ENCODE results near the gene FBXO31.
"Not testable (repeated sequence)": the region's sequence is repeated elsewhere in the genome, so short reads cannot be mapped to it uniquely, and the experiment has no call there.

Gene FBXO31

DNA sequence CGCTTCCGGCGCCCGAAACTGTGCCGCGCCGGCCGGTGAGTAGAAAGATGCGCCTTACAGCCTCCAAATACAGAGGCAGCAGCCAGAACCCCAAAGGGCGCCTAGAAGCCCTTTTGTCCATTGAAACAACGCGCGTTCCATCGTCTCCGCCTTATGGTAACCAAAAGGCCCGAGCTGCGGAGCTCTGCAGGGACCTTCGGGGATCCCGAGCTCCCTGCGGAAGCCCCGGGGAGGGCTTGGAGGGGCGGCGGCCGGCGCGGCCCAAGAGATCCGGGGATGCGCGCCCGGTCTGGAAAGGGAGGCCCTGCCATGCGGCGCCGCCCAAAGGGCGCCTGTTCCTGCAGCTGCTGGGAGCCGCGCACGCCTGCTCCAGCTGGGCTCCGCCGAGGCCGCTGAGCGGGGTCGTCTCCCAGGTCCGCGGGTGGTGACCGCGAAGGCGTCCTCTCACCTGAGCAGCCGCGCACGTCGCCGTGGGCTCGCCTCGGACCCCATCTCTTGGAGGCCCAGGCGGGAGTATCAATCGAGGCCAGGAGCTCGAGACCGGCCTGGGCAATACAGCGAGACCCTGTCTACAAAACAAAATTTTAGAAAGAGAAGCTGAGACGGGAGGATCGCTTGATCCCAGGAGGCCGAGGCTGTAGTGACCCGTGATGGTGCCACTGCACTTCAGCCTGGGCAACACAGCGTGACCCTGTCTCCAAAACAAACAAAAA lies 742 bp upstream of the FBXO31 start:
- no peak for DNase-seq

DNA sequence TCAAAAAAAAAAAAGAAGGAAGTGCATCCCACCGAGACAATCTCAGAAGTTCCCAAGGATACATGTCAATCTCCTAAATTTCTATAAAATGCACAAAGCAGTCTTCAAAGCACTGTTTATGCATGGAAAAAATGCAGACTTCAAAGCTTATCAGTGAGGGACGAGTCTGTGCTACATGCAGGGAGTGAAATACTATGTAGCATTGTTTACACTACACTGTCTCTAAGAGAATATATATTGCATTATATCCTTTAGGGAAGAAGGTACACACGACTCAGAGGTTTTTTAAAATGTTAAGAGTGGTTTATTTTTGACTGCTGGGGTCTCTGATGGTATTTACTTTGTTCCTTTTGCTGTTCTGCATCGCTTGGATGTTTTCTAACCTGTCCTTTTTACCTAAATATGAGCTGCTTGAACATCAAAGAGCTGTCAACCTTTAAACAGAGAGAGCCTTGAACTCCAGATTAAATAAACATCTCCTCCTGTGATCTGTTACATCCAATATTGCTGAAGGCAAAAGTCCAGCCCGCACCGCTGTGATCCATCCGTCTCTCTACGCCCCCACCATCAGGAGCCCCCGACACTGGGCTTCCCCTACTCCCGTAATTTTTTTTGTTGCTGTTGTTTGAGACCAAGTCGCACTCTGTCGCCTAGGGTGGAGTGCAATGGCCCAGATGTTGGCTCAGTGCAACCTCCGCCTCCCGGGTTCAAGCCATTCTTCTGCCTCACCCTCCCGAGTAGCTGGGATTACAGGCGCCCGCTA lies 1.4 kb downstream of the FBXO31 start:
- no peak for DNase-seq

DNA sequence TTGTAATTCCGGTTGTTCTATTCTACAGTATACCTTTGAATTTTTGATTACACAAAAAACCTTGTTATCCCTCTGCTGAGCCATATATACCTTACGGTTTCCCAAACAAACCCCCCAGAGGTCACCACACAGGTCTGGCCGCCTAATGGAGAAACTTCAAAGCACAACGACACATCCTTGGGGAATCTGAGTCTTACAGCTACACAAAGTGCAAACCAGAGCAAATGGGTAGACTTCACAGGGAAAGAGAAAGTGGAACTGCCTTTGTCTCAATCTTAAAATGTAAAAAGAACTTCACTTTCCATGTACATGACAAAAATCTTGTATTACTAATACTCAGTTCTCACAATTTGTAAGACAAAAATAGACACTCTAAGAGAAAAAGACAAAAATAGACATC lies 2.7 kb downstream of the FBXO31 start:
- no peak for DNase-seq

DNA sequence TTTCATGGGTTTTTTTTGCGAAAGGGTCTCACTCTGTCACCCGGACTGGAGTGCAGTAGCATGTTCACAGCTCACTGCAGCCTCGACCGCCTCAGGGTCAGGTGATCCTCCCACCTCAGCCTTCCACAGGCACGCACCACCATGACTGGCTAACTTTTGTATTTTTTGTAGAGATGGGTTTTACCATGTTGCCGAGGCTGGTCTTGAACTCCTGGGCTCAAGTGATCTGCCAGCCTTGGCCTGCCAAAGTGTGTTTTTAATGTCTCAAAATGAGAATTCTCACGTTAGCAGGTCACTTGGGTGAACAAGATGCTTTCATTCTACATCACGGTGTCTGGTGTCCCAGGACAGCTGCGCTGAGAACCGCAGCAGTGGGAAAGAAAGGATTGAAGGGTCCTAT lies 3.2 kb downstream of the FBXO31 start:
- no peak for DNase-seq

DNA sequence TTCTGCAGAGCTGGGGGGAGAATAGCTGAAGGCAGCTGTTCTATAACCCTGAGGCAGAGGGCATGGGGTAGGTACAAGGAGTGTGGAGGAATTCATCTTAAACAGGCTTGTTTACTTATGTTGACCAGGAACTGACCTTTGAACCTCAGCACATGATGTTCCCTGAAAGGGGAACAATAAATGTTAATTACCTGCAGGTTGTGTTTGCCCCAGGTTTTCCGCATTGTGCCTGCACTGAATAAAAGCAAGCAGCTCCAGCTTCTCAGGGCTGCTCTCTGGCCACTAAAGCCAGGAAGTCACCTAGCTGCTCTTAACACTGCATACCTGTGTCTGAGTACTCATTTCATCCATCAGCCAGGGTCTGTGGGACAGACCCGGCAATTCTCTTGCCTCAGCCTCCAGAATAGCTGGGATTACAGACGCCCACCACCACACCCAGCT lies 4.2 kb downstream of the FBXO31 start:
- not testable (repeated sequence) for DNase-seq

DNA sequence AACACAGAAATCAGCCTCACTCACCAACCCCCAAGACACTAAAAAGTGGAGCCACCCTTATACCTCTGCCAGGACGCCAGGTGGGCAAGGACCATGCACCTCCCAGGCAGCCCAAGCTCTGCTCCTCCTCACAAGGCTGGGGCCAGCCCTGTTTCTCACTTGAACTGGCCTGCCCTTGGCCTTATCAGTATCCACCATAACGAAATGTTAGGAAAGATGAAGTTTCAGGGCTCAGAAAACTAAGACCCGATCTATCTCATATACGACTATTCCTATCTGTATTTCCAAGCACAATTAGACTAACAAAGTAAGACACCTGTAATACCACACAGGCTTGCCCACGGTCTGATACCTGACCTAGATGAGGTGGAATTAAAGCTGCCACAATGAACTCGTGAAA lies 6.9 kb downstream of the FBXO31 start:
- DNase-seq = no peak

DNA sequence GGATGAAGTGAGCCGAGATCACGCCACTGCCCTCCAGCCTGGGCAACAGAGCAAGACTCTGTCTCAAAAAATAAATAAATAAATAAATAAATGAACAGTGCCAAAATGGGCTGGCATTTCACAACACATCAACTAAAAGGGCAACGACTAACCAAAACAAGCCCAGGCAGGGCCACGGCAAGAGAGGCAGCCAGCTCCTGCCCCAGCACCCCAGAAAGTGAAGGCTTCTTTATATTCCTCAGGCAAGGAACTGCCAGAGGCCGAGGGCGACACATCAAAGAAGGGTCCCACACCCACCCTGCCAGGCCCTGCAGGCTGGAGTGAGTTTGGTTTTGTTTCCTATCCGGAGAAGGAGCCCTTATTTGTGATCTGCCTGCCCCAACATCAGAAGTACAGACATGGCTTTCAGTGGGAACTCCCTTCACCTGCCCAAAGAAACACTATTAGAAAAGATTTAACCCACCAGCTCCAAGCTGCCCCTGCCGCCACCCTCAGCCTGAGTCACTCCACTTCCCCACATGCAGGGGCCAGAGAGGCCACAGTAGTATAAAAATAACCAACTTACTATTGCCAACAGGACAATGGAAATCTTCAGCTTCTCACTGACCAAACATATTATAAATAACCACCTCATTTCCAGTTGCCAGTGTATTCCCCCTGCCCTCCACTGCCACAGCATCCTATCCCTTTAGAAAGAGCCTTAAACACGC lies 8.0 kb downstream of the FBXO31 start:
- no peak for DNase-seq

DNA sequence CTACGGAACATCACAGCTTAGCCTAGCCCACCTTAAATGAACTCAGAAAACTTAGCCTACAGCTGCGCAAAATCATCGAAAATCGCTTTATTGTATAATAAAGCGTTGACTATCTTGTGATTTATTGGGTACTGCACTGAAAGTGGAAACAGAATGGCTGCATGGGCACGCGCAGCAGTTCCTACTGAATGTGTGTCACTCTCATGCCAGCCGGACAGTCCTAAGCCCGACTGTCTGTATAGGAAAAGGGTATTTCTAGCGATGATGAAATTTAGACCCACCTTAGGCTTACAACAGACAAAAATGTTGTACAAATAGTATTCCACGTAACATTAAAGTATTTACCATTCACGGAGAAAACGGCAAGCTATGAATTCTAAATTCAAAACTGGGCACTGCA lies 9.3 kb downstream of the FBXO31 start:
- no peak for DNase-seq

DNA sequence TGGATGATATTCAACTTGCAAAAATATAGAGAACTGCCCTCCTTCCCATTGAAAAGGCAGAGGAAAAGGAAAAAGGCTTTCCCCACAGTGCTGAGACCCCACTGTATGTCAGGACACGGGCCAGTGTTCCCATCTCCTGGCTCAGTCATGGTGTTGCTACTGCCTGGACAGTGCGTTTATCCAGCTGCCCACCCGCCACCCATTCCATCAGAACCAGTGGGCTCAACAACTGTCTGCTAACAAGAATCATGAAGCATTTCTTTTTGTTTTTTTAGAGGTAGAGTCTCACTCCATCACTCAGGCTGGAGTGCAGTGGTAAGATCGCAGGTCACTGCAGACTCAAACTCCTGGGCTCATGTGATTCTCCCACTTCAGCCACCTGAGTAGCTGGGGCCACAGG lies 11.3 kb downstream of the FBXO31 start:
- DNase-seq = no peak

DNA sequence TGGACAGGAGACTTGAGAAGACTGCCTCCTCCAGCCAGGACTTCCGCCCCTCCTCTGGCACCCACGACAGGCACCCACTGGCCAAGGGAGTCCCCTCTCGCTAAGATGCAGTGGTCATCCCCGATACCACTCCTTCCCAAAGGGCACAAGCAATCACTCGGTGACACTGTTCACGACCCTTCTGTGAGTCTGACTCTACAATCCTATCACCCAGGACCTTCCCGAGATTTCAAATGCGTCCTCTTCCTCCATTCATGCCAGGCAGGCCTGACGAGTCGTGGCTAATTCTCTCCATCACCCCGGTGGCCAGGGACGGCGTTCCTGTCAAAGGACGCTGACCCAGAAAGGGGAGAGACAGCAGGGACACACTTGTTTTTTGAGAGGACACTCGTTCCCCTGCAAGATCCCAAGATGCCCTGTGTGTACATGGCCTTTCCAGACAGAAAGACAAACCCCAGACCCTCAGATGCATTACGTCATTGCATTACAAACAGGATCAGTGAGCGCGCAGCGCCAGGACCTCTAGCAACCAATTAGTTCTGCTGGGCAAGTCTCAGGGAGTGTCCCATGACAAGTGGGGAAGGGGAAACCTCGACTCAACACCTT lies 12.2 kb downstream of the FBXO31 start:
- no peak for DNase-seq

DNA sequence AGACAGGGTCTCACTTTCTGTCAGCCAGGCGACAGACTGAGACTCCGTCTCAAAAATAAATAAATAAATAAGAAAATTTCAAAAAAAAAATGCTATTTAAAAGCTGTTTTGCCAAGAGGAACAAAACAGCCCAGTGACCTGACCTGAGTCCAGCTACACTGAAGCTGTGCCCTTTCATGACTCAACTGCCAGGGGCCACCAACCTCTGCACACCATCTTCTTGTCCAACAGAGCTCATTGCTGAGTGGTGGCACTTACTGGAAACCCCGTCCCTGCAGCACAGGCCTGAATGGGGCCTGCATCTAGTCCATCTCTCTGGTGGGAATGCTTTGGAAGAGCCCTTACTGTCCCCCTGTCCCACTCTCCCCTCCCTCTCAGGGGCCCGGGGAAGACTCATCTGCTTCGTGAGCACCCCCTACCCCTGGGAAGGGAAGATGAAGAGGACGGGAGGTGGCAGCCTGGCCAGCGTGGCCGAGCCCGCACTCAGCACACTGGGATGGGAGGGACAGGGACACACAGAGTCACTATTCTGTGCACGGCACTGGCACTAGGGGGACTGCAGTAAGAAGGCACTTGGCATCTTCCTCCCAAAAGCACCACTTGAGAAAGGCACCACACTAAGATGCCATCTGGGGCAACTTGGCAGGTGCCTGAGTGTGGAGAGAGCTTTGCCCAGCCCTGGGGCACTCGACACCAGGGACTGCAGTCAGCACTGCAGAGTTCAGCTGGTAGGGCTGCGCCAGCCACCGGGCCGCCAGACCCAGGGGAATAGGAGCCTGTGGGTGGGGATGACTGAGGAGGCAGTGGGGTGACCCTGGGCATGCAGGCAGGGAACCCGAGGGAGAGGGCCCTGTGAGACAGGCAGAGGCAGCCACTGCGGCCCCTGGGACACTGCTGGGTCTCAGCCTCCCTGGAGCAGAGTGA lies 13.5 kb downstream of the FBXO31 start:
- DNase-seq = no peak

DNA sequence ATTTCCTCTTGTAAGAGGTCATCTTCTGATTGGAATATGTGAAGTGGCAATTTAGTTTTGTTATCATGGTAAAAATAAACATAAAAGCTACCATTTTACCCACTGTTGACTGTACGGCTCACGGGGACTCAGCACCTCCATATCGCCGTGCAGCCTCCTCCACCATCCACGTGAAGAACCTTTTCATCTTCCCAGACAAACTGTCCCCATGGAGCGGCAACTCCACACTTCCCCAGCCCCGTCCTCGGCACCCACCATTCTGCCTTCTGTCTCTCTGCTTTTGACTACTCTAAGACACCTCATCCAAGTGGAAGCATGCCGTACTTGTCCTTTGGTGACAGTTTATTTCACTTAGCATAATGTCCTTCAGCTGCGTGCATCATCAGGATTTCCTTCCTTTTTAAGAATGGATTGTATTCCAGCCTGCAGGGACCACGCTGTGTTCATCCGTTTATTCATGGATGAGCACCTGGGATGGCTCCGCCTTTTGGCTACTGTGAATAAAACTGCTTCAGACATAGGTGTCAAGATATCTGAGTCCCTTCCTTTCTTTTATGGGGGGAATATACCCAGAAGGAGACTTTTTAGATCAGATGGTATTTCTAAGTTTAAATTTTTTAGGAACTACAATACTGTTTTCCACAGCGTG lies 14.3 kb downstream of the FBXO31 start:
- no peak for DNase-seq

DNA sequence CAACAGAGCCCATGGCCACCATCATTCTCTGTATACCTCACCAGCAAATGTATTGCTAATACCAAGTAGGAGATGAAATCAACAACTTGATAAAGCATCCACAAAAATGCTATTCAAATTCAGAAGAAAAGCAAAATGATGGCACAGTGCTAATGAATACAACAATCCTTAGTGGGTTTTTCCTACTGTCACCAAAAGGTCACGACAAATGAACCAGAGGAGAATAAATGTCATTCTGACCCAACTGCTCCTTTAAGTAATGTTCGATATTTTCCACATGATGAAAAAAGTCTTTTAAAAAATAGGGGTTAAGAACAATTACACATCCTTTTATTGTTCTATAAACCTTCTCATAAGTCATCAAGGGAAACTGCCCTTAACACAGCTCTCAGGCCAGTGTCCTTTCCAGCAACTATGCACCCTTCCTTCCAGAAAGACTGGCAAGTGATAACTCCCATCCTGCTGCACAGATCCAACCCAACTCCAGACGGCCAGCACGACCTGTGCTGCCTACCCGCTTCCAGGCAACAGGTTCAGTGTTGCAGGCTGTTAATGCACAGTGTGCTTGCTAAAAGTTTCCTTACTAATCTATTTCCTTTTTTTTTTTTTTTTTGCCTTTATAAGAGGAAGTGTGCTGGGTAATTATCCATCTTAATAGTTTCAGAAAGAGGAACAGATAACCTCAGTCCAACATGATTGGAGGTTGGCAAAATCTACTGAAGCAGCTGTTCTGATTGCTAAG lies 15.4 kb downstream of the FBXO31 start:
- DNase-seq = no peak

DNA sequence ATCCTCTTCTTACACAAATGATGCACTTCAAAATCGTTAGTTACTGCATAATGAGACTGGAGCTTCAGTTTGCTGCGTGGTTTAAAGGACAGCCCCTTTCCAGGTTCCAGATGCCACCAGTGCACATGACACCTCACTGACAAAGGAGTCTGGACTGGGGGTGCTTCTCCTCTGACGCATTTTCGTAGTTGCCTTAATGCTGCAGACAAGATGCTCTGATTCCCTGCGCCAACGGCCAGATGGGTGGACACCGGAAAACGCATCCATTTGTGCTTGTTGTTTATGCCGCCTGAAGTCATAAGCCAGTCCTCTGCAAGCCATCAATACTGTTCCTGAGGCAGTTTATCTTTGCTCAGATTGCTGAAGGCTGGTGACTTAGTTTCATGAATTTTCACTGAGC lies 16.0 kb downstream of the FBXO31 start:
- DNase-seq = no peak

DNA sequence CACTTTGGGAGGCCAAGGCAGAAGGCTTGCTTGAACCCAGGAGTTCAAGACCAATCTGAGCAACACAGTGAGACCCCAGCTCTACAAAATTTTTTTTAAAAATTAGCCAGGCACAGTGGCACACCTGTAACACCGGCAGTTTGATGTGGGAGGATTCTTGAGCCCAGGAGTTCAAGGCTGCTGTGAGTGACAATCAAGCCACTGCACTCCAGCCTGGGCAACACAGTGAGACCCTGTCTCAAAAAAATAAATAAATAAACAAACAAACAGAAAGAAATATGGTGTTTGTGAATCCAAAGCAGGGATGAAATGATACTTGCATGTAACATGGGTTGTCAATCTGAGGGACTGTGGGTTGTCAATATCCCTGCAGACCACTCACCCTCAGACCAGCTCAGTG lies 16.6 kb downstream of the FBXO31 start:
- no peak for DNase-seq

DNA sequence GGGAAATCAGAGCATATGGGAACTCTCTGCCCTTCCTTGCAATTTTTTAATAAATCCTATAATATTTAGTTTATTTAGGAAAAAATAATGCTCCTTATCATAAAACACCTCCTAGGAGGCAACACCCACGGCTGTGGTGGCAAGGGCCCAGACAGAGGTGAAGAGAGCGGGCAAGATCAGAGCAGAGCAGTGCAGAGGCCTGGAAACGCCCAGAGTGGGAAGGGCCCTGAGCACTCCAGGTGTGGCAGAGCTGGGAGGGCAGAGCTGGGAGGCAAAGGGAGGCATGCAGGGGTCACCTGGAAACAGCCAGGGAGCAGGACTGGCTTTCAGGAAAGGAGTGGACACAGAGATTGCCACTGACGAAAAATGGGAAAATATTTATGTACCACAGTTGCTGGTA lies 17.3 kb downstream of the FBXO31 start:
- no peak for DNase-seq

DNA sequence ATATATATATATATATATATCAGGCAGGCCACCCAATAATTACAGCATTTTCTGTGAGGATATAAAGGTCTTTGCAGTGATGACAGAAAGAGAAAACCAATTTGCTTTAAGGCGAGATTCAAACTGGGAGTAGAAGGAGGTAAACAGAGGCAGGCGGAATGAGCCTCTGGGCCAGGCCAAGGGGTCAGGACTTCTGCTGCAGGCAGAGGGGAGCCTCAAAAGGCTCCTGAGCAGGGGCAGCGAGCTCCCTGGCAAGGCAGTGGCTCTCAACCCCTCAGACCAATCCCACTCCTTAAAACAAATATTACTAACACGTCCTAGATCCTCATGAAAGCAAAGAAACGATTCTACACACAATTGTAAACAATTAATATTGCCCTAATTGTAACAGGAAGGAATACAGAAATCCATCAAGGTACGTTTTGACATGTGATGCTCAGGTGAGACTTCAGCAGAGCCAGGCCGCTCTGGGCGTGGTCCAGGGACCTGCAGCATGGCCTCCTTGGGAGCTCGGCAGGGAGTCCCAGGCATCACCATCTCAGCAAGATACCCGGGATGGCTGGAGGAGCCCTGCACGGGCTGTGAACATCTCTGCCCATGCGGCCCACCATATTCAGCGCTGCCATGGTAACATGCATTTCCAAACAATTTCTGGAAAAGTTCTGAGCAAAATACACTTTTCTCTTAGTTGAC lies 18.4 kb downstream of the FBXO31 start:
- no peak for DNase-seq

DNA sequence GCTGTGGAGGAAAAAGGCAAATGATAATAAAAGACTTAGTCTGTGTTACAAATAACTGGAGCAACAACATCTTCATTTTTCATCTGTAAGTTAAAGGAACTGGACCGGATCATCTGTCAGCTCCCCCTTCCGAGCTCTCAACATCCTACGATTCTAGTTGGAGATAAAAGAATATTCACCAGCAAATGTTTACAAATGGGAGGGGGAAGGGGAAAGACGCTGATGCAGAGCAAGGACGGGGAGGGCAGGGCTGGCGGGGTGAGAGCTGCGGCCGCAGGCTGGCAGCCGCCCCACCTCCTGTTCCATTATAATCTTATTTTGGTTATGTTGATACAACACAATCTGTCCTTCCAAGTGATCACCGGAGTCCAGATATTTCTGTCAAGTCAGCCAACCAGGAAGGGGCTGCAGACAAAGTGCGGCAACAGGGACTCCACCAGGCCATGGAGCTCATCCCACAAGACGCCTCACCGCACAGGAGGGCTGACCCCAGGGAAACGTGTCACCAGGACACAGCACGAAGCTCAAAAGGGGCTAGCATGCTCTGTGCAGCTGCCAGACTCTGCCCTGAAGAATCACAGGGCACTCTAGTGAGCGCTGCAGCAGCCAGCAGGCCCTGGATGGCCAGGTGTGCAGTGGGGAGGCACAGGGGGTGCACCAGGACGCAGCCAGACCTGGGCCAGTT lies 19.7 kb downstream of the FBXO31 start:
- DNase-seq = no peak

DNA sequence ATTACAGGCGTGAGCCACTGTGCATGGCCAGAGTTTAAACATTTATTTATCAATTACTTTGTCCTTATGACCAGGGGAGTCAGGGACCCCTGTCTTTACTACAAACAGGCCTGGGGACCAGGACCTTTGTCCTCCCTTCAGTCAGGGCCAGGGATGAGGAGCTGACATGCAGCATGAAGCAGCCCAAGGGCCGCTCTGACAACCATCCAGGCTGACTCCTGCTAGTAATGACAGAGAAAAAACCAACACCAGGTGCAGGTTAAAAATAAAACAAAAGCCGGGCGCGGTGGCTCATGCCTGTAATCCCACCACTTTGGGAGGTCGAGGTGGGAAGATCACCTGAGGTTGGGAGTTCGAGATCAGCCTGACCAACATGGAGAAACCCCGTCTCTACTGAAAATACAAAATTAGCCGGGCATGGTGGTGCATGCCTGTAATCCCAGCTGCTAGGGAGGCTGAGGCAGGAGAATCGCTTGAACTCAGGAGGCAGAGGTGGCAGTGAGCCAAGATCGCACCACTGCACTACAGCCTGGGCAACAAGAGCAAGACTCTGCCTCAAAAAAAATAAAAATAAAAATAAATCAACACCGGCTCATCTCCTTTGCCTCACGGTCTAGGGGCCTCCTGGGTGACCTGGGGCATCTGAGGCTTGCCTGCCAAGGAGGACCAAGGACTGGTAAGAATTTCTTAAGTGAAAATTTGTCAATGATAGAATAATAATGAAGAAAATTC lies 20.6 kb downstream of the FBXO31 start:
- not testable (repeated sequence) for DNase-seq

Measured in activated CD4-positive, alpha-beta T cell treated with anti-CD3 and anti-CD28 coated beads, Interleukin-2, amount 50 U/mL, for 1 hour (primary cell).